Measurements from ENCODE around the gene RRP1B.

DNA sequence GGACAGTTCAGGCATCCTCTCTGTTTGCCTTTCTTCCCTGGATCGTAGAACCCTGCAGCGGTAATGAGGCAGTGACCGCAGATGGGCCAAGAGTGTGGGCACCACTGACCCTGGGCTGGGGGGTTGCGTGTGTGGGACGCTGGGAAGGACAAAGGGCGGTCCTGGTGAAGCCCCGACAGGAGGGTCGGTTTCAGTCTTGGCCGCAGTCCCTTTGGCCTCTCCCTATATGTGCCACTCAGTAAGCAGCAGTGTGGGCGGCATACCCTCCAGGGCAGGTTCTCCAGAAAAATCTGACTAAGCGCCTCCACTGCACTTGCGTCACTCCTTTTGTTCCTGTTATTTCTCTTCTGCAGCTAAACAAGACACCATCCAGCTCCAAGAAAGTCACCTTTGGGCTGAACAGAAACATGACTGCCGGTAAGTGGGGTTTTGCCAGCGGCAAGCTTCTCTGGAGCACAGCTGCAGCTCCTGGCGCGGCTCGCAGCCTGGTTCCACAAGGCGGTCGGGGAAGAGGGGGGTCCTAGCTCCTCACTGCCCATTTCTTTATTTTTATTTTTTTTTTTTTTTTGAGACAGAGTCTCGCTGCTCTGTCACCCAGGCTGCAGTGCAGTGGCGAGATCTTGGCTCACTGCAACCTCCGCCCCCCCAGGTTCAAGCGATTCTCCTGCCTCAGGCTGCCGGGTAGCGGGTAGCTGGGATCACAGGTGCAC is 31.9 kb downstream of the RRP1B start:
- no peak for TF ChIP-seq CTCF (IDR thresholded peaks at IDR 0.05 in 2 of 3, conservative IDR thresholded peaks at IDR 0.05 in 1 of 3; ENCODE audit: borderline replicate concordance in 1 of 3, insufficient read depth in 1 of 3, low read depth in 2 of 3, low read length in 2 of 3)
- TF ChIP-seq ZNF274 (IDR thresholded peaks at IDR 0.05; ENCODE audit: low read depth, low read length): no peak
- TF ChIP-seq POLR2AphosphoS5 (IDR thresholded peaks at IDR 0.05; ENCODE audit: low read depth, low read length): no peak
- no peak for TF ChIP-seq EZH2phosphoT487 (IDR thresholded peaks at IDR 0.05; ENCODE audit: borderline replicate concordance)
- TF ChIP-seq POLR2A (IDR thresholded peaks at IDR 0.05; ENCODE audit: borderline replicate concordance, extremely low read depth, insufficient read depth, insufficient read length): no peak
- no peak for TF ChIP-seq EZH2 (IDR thresholded peaks at IDR 0.05)
- TF ChIP-seq EGR1 (IDR thresholded peaks at IDR 0.05; ENCODE audit: low read depth): no peak
- TF ChIP-seq, protein P1, sequence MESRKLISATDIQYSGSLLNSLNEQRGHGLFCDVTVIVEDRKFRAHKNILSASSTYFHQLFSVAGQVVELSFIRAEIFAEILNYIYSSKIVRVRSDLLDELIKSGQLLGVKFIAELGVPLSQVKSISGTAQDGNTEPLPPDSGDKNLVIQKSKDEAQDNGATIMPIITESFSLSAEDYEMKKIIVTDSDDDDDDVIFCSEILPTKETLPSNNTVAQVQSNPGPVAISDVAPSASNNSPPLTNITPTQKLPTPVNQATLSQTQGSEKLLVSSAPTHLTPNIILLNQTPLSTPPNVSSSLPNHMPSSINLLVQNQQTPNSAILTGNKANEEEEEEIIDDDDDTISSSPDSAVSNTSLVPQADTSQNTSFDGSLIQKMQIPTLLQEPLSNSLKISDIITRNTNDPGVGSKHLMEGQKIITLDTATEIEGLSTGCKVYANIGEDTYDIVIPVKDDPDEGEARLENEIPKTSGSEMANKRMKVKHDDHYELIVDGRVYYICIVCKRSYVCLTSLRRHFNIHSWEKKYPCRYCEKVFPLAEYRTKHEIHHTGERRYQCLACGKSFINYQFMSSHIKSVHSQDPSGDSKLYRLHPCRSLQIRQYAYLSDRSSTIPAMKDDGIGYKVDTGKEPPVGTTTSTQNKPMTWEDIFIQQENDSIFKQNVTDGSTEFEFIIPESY (IDR thresholded peaks at IDR 0.05; ENCODE audit: extremely low read depth, insufficient replicate concordance, low read length): no peak
- TF ChIP-seq ATF3 (IDR thresholded peaks at IDR 0.05): no peak
- no peak for TF ChIP-seq JUND (IDR thresholded peaks at IDR 0.05)
- no peak for TF ChIP-seq YY1 (IDR thresholded peaks at IDR 0.05; ENCODE audit: extremely low read depth, insufficient replicate concordance, low read depth, low read length)
- TF ChIP-seq RAD21 (IDR thresholded peaks at IDR 0.05; ENCODE audit: low read depth): no peak
